GM12878 (cell line): ENCODE results near the gene DSE. TPM values are rescaled to one million over a fixed set of nuclear protein-coding genes. Genes with fewer than 3 reads are reported as not detected.

Experiments used
- ATAC-seq: fragments of 200-7000 bp; cut with Tn5 transposase; 3 replicates; pipeline ENCODE4 v1.9.1; 2020; ENCODE audit warnings: mild to moderate bottlenecking, moderate library complexity
- BruUV-seq: library from RNA; stranded (reverse); fragments of 400-500 nt; replicated peaks from 2 replicates; lab custom pipeline; 2021; lab: Mats Ljungman, UMichigan
- CTCF ChIA-PET: fragments of 300-600 bp; sonication (Branson Sonifier 250); formaldehyde crosslinking; extraction: SDS; loops from one replicate; lab custom pipeline; 2021; ENCODE audit warnings: inconsistent platforms; lab: Yijun Ruan, JAX
- POLR2A ChIA-PET: fragments of 350-600 bp; formaldehyde crosslinking; extraction: SDS; loops from one replicate; lab custom pipeline; 2021; ENCODE audit warnings: inconsistent platforms; lab: Charles Lee
- RAD21 ChIA-PET: fragments of 300-600 bp; sonication (Branson Sonifier 250); formaldehyde crosslinking; loops from one replicate; lab custom pipeline; 2023; ENCODE audit warnings: antibody characterized with exemption; ENCODE audit not compliant: unreplicated experiment; lab: Charles Lee
- SMC1A ChIA-PET: fragments of 300-600 bp; sonication (Branson Sonifier 250); formaldehyde crosslinking; loops from one replicate; lab custom pipeline; 2023; ENCODE audit not compliant: unreplicated experiment, uncharacterized antibody; lab: Charles Lee
- DNase-seq: peaks from one replicate; pipeline ENCODE4 v3.0.0-alpha.2; 2011; ENCODE audit warnings: low read depth, low spot score
- FAIRE-seq: peaks from 3 replicates; lab custom pipeline; 2011; peaks lifted over from hg19 to GRCh38; lab: Jason Lieb, UNC
- H2AFZ ChIP-seq: 2 replicates; pipeline ENCODE4 v1.6.0; 2011; ENCODE audit warnings: low read depth, low read length, control low read depth; ENCODE audit not compliant: control insufficient read depth
- H3K27ac ChIP-seq: 2 replicates; pipeline ENCODE4 v1.5.1; 2011; ENCODE audit warnings: control low read depth; ENCODE audit not compliant: control insufficient read depth, insufficient read depth
- H3K27me3 ChIP-seq, 2 experiments: replicated peaks in 1 of 2; 2 replicates each; pipeline versions ENCODE4 v1.6.0 to v1.6.1; 2011; ENCODE audit warnings: low read length in 1 of 2; ENCODE audit not compliant: control insufficient read depth in 2 of 2, insufficient read depth in 2 of 2
- H3K36me3 ChIP-seq, 2 experiments: 2 replicates each; pipeline ENCODE4 v1.5.1; 2011; ENCODE audit warnings: low read length in 1 of 2; ENCODE audit not compliant: control insufficient read depth in 2 of 2, insufficient read depth in 2 of 2
- H3K4me1 ChIP-seq: 2 replicates; pipeline ENCODE4 v1.6.1; 2011; ENCODE audit warnings: mild to moderate bottlenecking, low read length, moderate library complexity, mixed read lengths; ENCODE audit not compliant: control insufficient read depth, insufficient read depth
- H3K4me2 ChIP-seq: 2 replicates; pipeline ENCODE4 v1.6.0; 2011; ENCODE audit warnings: control low read depth; ENCODE audit not compliant: control insufficient read depth, insufficient read depth
- H3K4me3 ChIP-seq: fragments of 200-600 bp; sonication (generic); 2 replicates; pipeline ENCODE4 v1.5.1; 2016
- H3K79me2 ChIP-seq: 2 replicates; pipeline ENCODE4 v1.6.0; 2011; ENCODE audit warnings: low read length; ENCODE audit not compliant: control insufficient read depth, insufficient read depth
- H3K9ac ChIP-seq: 2 replicates; pipeline ENCODE4 v1.8.0; 2011; ENCODE audit warnings: low read length, control low read depth, mixed read lengths; ENCODE audit not compliant: control insufficient read depth, insufficient read depth
- H3K9me3 ChIP-seq: replicated peaks from 3 replicates; pipeline ENCODE4 v1.5.1; 2011; ENCODE audit warnings: mild to moderate bottlenecking, low read length; ENCODE audit not compliant: control insufficient read depth, insufficient read depth
- H4K20me1 ChIP-seq: 2 replicates; pipeline ENCODE4 v1.6.0; 2011; ENCODE audit not compliant: control insufficient read depth, insufficient read depth
- TCF3 ChIP-seq: IDR thresholded peaks from 2 replicates; pipeline ENCODE4 v1.6.1; 2012; ENCODE audit warnings: low read depth, mild to moderate bottlenecking, low read length, borderline replicate concordance; ENCODE audit not compliant: insufficient read depth
- ZNF217 ChIP-seq: fragments of 450-650 bp; IDR thresholded peaks from 2 replicates; pipeline ENCODE4 v1.6.1; 2017; ENCODE audit warnings: antibody characterized with exemption, mild to moderate bottlenecking
- in situ Hi-C: fragments of 300-500 bp; cut with MboI; formaldehyde crosslinking; loops from 9 replicates; pipeline ENCODE4 v1.14.3; 2018; ENCODE audit warnings: mixed read lengths
- intact Hi-C: fragments of 100-400 bp; cut with micrococcal nuclease; formaldehyde crosslinking; loops from one replicate; pipeline ENCODE4 v1.14.2; 2022; ENCODE audit not compliant: unreplicated experiment
- polyA plus RNA-seq, 11 experiments: library from polyadenylated mRNA; depleted of rRNA in 4 of 11; unstranded in 6 of 11; stranded (reverse) in 5 of 11; fragments of >200 nt; fragmentation: Nextera tagmentation in 4 of 11; fragmentation: Illumina TruSeq in 1 of 11; extraction: Ambion mirVana in 4 of 11; extraction: Trizol in 1 of 11; gene quantifications; 1 replicate in 1 of 11; 2 replicates in 10 of 11; pipeline versions ENCODE4 v1.2.1 to v1.2.3, GENCODE V29; 2011 to 2016; ENCODE audit warnings: inconsistent platforms in 2 of 11, missing spikeins in 2 of 11, low read depth in 1 of 11
- total RNA-seq, 4 experiments: library from RNA; depleted of rRNA in 3 of 4; stranded (reverse); fragments of >200 nt in 3 of 4; fragmentation: Illumina TruSeq in 1 of 4; extraction: Trizol in 1 of 4; gene quantifications; 2 replicates each; pipeline versions ENCODE4 v1.2.1 to v1.2.3, GENCODE V29; 2013 to 2021
- TF ChIP-seq, protein P1 (sequence below): fragments of 450-650 bp; formaldehyde crosslinking; IDR thresholded peaks from 2 replicates; pipeline ENCODE4 v1.4.0; 2020; ENCODE audit warnings: mild to moderate bottlenecking, moderate library complexity

DSE gene
- total and polyA plus RNA-seq, 10 of the 15 experiments (the other 5 are each of a cell fraction or from before 2014, with no cell fraction given): 12.6 to 76.4 (median 43.0) TPM

DNA sequence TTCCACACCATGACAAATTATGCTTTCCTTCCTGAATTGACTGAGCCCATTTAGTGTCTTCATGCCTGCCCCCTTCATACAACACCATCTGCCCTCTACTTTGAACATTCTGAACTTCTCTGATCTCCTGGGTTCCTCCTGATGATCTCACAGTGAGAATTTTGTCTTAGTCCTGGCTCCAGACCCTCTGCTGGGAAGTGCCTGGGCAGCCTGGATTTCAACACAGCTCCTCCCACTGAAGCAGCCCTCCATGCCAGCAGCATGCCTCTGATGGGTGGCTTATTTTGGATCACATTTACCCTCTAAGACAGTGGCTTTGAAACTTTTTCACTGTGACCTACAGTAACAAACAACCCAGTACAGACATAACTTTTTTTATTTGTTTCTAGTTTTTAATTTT lies 41.5 kb downstream of the DSE start:
- ATAC-seq: no peak
- Histone ChIP-seq H3K27ac (peak overlapping the region; percentile 57), H3K9me3 (no peaks in the 10 kb centered on the region; the same call in 2 of the 3 replicates), H3K79me2 (peaks cover 77% of the 10 kb centered on the region)
- intact Hi-C loops: no loop called here
- no peak for FAIRE-seq
- TF ChIP-seq ZNF217 (no peak), TCF3 (no peak)
- TF ChIP-seq, protein P1, sequence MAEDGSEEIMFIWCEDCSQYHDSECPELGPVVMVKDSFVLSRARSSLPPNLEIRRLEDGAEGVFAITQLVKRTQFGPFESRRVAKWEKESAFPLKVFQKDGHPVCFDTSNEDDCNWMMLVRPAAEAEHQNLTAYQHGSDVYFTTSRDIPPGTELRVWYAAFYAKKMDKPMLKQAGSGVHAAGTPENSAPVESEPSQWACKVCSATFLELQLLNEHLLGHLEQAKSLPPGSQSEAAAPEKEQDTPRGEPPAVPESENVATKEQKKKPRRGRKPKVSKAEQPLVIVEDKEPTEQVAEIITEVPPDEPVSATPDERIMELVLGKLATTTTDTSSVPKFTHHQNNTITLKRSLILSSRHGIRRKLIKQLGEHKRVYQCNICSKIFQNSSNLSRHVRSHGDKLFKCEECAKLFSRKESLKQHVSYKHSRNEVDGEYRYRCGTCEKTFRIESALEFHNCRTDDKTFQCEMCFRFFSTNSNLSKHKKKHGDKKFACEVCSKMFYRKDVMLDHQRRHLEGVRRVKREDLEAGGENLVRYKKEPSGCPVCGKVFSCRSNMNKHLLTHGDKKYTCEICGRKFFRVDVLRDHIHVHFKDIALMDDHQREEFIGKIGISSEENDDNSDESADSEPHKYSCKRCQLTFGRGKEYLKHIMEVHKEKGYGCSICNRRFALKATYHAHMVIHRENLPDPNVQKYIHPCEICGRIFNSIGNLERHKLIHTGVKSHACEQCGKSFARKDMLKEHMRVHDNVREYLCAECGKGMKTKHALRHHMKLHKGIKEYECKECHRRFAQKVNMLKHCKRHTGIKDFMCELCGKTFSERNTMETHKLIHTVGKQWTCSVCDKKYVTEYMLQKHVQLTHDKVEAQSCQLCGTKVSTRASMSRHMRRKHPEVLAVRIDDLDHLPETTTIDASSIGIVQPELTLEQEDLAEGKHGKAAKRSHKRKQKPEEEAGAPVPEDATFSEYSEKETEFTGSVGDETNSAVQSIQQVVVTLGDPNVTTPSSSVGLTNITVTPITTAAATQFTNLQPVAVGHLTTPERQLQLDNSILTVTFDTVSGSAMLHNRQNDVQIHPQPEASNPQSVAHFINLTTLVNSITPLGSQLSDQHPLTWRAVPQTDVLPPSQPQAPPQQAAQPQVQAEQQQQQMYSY (CRISPR knock-in tag): no peak
- TF ChIP-seq, all 136 proteins: peak for 0
- H3K36me3 ChIP-seq: peaks cover 0 to 5% of the 10 kb centered on the region in 2 experiments; a peak in 1 of 4 replicates
- H3K4me2 ChIP-seq: peak overlapping the region; percentile 34
- no peaks in the 10 kb centered on the region for H4K20me1 ChIP-seq
- peaks cover 38% of the 10 kb centered on the region for H3K4me1 ChIP-seq
- no peak overlapping the region for H3K9ac ChIP-seq
- in situ Hi-C loops: no loop called here
- BruUV-seq: no TSS peak
- H3K27me3 ChIP-seq: no peaks in the 10 kb centered on the region
- ChIA-PET SMC1A (interaction anchor here (2.9 kb wide), 1 partner anchor 124 kb away, joined by 24 read pairs; no protein-coding TSS in a partner anchor), CTCF (interaction anchor here (1.0 to 2.0 kb wide), 3 partner anchors 11 to 32 kb away, joined by 3 to 6 read pairs (median 4); no protein-coding TSS in a partner anchor), RAD21 (no interaction called here), POLR2A (no interaction called here)
- H3K4me3 ChIP-seq: no peak overlapping the region; the same call in 1 of the 2 replicates
- H2AFZ ChIP-seq: no peak overlapping the region
- DNase-seq: no peak
